Umbilical cord (tissue), 2 donors: ENCODE measurements around the gene CFAP251. TPM values are rescaled to one million over a fixed set of nuclear protein-coding genes. Genes with fewer than 3 reads are reported as not detected.
A peak's percentile ranks its signal among the peaks of the same experiment; 100 is the strongest.
"Not testable (repeated sequence)": the region's sequence is repeated elsewhere in the genome, so short reads cannot be mapped to it uniquely, and the experiment has no call there.

Source experiments
- DNase-seq: peaks from one replicate; pipeline ENCODE4 v3.0.0-alpha.2; 2015; ENCODE audit warnings: low spot score
- total RNA-seq: library from RNA; depleted of rRNA; stranded (reverse); fragments of >200 nt; gene quantifications from one replicate; pipeline ENCODE4 v1.2.3, GENCODE V29; 2014; ENCODE audit warnings: low replicate concordance; ENCODE audit not compliant: insufficient read depth

Gene CFAP251
- total RNA-seq, 1 donor from 2014 or later, result 15.9 TPM

GRCh38 chr12:121903202-121903601, 15.2 kb upstream of the CFAP251 start:
- DNase-seq, result no peak

GRCh38 chr12:121905746-121906145, 12.6 kb upstream of the CFAP251 start:
- DNase-seq, result peak; percentile 54

GRCh38 chr12:121908702-121909101, 9.7 kb upstream of the CFAP251 start:
- DNase-seq, result no peak

GRCh38 chr12:121911824-121912585, 6.4 kb upstream of the CFAP251 start:
- no peak for DNase-seq

GRCh38 chr12:121915841-121916321, 2.5 kb upstream of the CFAP251 start:
- peak; percentile 58 for DNase-seq

GRCh38 chr12:121916719-121917118, 1.7 kb upstream of the CFAP251 start:
- DNase-seq, result no peak

- DNase-seq, result no peak
Observed at GRCh38 chr12:121918679-121919038, 267 bp downstream of the CFAP251 start.

- DNase-seq, result no peak
Observed at GRCh38 chr12:121921066-121921465, 2.7 kb downstream of the CFAP251 start.

GRCh38 chr12:121925358-121925695, 6.9 kb downstream of the CFAP251 start:
- peak; percentile 34 for DNase-seq

GRCh38 chr12:121926874-121927706, 8.7 kb downstream of the CFAP251 start:
- no peak for DNase-seq

- no peak for DNase-seq
Observed at GRCh38 chr12:121927813-121928212, 9.4 kb downstream of the CFAP251 start.

- DNase-seq, result not testable (repeated sequence)
Observed at GRCh38 chr12:121929545-121929944, 11.2 kb downstream of the CFAP251 start.

GRCh38 chr12:121930862-121931261, 12.5 kb downstream of the CFAP251 start:
- no peak for DNase-seq

- no peak for DNase-seq
Observed at GRCh38 chr12:121932176-121932536, 13.8 kb downstream of the CFAP251 start.

- no peak for DNase-seq
Observed at GRCh38 chr12:121932914-121933521, 14.6 kb downstream of the CFAP251 start.

- no peak for DNase-seq
Observed at GRCh38 chr12:121933522-121934308, 15.3 kb downstream of the CFAP251 start.

- DNase-seq, result no peak
Observed at GRCh38 chr12:121934309-121934664, 15.9 kb downstream of the CFAP251 start.

GRCh38 chr12:121937654-121938053, 19.3 kb downstream of the CFAP251 start:
- no peak for DNase-seq

GRCh38 chr12:121939186-121939585, 20.8 kb downstream of the CFAP251 start:
- no peak for DNase-seq

- DNase-seq, result no peak
Observed at GRCh38 chr12:121939992-121940766, 21.8 kb downstream of the CFAP251 start.

GRCh38 chr12:121942145-121942718, 23.8 kb downstream of the CFAP251 start:
- DNase-seq, result no peak
